AG04450 (cell line): ENCODE measurements around the gene ACBD6. TPM values are rescaled to one million over a fixed set of nuclear protein-coding genes. Genes with fewer than 3 reads are reported as not detected.

Experiments
- CTCF ChIA-PET: fragments of 300-600, 350-600 bp; formaldehyde crosslinking; extraction: SDS; loops from one replicate; lab custom pipeline; 2022; ENCODE audit warnings: antibody characterized with exemption, inconsistent platforms; lab: Charles Lee
- POLR2A ChIA-PET: fragments of 350-600 bp; formaldehyde crosslinking; extraction: SDS; loops from one replicate; lab custom pipeline; 2021; ENCODE audit warnings: antibody characterized with exemption, inconsistent platforms; lab: Yijun Ruan, JAX
- DNase-seq: peaks from one replicate; pipeline ENCODE4 v3.0.0-alpha.2; 2011; ENCODE audit warnings: low read depth, low spot score
- H3K27ac ChIP-seq: one replicate; pipeline ENCODE4 v1.5.1; 2012; ENCODE audit warnings: low read depth, low read length, control low read depth
- H3K27me3 ChIP-seq: one replicate; pipeline ENCODE4 v1.6.0; 2012; ENCODE audit warnings: low read length; ENCODE audit not compliant: control insufficient read depth, insufficient read depth
- H3K4me3 ChIP-seq: 2 replicates; pipeline ENCODE4 v1.5.1; 2011; ENCODE audit warnings: mild to moderate bottlenecking, low read depth, low read length, control low read depth
- H3K9me3 ChIP-seq: 2 replicates; pipeline ENCODE4 v1.5.1; 2012; ENCODE audit warnings: low read length; ENCODE audit not compliant: control insufficient read depth, insufficient read depth
- polyA plus RNA-seq: library from polyadenylated mRNA; depleted of rRNA; stranded (reverse); fragments of >200 nt; gene quantifications from 2 replicates; pipeline ENCODE4 v1.2.3, GENCODE V29; 2011
- TF ChIP-seq, protein P1 (sequence below): IDR thresholded peaks from 2 replicates; pipeline ENCODE4 v1.5.1; 2011; ENCODE audit warnings: low read depth, low read length, control low read depth, inconsistent platforms

Gene ACBD6
- polyA plus RNA-seq, 1 experiment, result 87.6 TPM

DNA sequence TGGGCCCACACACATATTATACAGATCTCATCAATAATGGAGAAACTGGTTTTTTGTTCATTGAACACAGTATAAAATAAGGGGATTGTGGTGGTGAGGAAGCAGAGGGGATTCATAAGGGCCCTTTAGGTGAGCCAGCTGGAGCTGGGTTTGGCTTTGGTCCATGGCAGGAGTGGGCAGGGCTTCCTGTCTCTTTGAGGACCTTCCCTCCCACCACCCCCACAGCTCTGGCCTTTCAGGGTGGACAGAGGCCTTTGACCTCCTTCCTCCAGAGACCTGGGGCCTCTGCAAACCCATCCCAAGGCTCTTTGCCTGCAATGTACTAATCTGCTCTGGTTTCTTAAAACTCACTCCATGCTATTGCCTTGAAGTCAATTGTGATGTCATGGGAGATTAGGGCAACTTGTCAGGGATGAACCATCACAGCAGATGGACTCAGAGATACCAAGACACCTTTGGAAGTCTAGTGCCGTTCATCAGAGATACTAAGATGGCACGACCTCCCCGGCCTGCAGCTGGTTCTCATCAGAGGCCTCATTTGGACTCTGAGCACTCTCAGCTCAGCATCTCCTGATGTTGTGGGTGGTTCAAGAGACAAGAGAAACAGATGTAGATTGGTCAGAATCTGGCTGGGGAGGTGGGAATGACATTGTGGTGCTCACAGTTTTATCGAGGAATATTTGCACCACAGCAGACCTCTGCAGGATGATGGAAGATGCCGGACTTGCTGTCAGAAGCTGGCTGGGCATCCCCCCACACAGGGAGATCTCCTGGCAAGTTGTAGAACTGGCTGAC lies 234.4 kb downstream of the ACBD6 start:
- Histone ChIP-seq H3K27me3 (peaks cover 2% of the 10 kb centered on the region), H3K27ac (no peak overlapping the region), H3K4me3 (no peak overlapping the region), H3K9me3 (no peaks in the 10 kb centered on the region)
- POLR2A ChIA-PET, result no interaction called here
- TF ChIP-seq, protein P1, sequence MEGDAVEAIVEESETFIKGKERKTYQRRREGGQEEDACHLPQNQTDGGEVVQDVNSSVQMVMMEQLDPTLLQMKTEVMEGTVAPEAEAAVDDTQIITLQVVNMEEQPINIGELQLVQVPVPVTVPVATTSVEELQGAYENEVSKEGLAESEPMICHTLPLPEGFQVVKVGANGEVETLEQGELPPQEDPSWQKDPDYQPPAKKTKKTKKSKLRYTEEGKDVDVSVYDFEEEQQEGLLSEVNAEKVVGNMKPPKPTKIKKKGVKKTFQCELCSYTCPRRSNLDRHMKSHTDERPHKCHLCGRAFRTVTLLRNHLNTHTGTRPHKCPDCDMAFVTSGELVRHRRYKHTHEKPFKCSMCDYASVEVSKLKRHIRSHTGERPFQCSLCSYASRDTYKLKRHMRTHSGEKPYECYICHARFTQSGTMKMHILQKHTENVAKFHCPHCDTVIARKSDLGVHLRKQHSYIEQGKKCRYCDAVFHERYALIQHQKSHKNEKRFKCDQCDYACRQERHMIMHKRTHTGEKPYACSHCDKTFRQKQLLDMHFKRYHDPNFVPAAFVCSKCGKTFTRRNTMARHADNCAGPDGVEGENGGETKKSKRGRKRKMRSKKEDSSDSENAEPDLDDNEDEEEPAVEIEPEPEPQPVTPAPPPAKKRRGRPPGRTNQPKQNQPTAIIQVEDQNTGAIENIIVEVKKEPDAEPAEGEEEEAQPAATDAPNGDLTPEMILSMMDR, result no peak
- CTCF ChIA-PET, result interaction anchor here (1.2 to 1.4 kb wide), 2 partner anchors 15 to 215 kb away, joined by 4 to 5 read pairs; no protein-coding TSS in a partner anchor
- no peak for DNase-seq

DNA sequence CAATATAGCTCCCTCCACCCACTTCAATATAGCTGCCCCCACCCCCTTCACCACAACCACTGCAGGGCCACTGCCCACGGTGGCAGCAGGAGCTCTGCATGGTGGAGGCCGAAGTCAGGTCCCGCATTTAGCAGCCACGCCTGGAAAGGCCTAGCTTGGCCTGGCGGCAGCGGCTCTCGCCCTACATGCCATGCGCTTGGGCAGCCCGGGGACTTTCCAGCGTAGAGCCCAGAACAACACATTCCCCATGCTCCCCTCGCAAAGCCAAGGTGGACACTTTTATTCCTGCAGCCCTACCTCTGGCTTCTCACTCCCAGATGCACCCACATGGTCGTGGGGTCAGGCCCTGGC lies 235.2 kb downstream of the ACBD6 start:
- no peak for DNase-seq
- Histone ChIP-seq H3K9me3 (no peaks in the 10 kb centered on the region), H3K27me3 (peaks cover 3% of the 10 kb centered on the region), H3K27ac (no peak overlapping the region), H3K4me3 (no peak overlapping the region)
- ChIA-PET CTCF (interaction anchor here (0.9 to 1.4 kb wide), 3 partner anchors 14 to 452 kb away, joined by 3 to 5 read pairs (median 4); no protein-coding TSS in a partner anchor), POLR2A (interaction anchor here (0.5 kb wide), 1 partner anchor 16 kb away, joined by 3 read pairs; no protein-coding TSS in a partner anchor)
- TF ChIP-seq, protein P1, result no peak

DNA sequence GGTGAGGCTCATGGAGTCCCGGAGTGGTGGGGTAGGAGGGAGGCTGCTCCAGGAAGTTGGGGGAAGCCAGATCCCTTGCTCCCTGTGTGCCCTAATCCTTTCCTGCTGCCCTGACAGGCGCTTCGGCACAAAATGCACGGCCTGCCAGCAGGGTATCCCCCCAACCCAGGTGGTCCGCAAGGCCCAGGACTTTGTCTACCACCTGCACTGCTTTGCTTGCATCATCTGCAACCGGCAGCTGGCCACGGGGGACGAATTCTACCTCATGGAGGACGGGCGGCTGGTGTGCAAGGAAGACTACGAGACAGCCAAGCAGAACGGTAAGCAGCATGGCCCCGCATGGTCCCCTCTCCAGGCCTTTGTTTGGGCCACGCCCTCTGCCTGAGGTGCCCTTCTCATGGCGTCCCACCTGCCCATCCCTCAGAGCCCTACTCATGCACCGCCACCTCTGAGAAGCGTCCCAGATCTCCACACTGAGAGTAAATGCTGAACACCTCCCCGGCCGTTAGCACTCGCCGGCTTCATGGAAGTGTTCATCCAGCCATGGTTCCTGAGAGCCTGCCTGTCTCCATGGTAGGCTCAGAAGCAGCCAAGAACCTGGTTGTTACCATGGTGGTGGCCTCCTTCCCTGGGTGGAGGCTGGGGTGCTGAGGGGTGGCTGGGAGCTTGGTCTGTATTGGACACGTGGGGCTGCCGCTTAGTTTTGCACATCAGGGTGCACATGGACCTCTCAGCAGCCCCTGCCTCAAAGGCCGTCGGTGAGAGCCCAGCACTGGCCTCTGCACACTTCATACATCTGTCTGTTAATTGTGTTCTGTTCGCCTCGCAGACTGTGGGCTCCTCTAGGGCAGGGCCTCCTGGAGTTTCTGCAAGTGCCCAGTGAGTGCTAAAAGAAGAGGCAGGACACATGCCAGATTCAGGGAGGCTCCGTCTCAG lies 235.8 kb downstream of the ACBD6 start:
- TF ChIP-seq, protein P1, result no peak
- Histone ChIP-seq H3K27me3 (peaks cover 5% of the 10 kb centered on the region), H3K4me3 (no peak overlapping the region), H3K27ac (no peak overlapping the region), H3K9me3 (no peaks in the 10 kb centered on the region)
- CTCF ChIA-PET, result interaction anchor here (0.9 to 1.4 kb wide), 3 partner anchors 14 to 451 kb away, joined by 3 to 5 read pairs (median 4); no protein-coding TSS in a partner anchor
- POLR2A ChIA-PET, result interaction anchor here (0.5 kb wide), 1 partner anchor 16 kb away, joined by 3 read pairs; no protein-coding TSS in a partner anchor
- no peak for DNase-seq

DNA sequence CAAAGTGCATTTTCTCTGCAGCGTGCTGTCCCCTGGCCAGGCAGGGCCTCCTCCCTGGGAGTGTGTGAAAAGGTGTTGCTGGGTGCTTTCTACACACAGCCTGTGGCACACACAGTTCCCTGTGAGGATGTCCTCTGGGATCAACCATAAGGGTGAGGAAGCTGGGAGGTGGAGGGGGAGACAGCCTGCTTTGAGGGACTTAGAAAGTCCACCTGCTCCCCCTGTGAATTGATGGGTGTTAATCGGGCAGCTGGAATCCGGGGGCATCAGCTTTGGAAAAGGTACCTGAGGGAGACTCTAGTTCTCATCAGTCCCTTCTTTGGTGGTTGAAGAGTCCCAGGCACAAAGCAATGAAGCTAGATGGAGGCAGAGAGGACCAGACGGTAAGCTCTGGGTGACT lies 236.5 kb downstream of the ACBD6 start:
- CTCF ChIA-PET, result no interaction called here
- Histone ChIP-seq H3K27me3 (peaks cover 5% of the 10 kb centered on the region), H3K27ac (no peak overlapping the region), H3K4me3 (no peak overlapping the region), H3K9me3 (no peaks in the 10 kb centered on the region)
- TF ChIP-seq, protein P1, result no peak
- no peak for DNase-seq
- POLR2A ChIA-PET, result no interaction called here
